Spleen (tissue), 11 donors: ENCODE results near the gene ALDH1B1. TPM values are rescaled to one million over a fixed set of nuclear protein-coding genes. Genes with fewer than 3 reads are reported as not detected.

Source experiments
- DNase-seq: peaks from one replicate; pipeline ENCODE4 v3.0.0-alpha.2; 2020
- H3K27ac ChIP-seq, 8 donors: fragments of 200-600 bp; sonication (generic) in 7 of 8; 1 replicate in 4 of 8; 2 replicates in 4 of 8; pipeline versions ENCODE4 v1.5.0 to v1.8.0; 2016 to 2021; ENCODE audit warnings: inconsistent platforms in 4 of 8, mild to moderate bottlenecking in 4 of 8, moderate library complexity in 1 of 8
- H3K27me3 ChIP-seq, 7 donors: fragments of 200-600 bp; sonication (generic) in 6 of 7; replicated peaks in 1 of 7; 1 replicate in 4 of 7; 2 replicates in 3 of 7; pipeline versions ENCODE4 v1.5.0 to v1.8.0; 2016 to 2021; ENCODE audit warnings: inconsistent platforms in 3 of 7, mild to moderate bottlenecking in 1 of 7
- H3K36me3 ChIP-seq, 6 donors: fragments of 200-600 bp; sonication (generic) in 5 of 6; 1 replicate in 4 of 6; 2 replicates in 2 of 6; pipeline versions ENCODE4 v1.5.0 to v1.8.0; 2016 to 2021; ENCODE audit warnings: inconsistent platforms in 2 of 6
- H3K4me1 ChIP-seq, 6 donors: fragments of 200-600 bp; sonication (generic) in 5 of 6; 1 replicate in 3 of 6; 2 replicates in 3 of 6; pipeline versions ENCODE4 v1.5.0 to v1.8.0; 2016 to 2021; ENCODE audit warnings: inconsistent platforms in 3 of 6
- H3K4me3 ChIP-seq, 8 donors: fragments of 200-600 bp; sonication (generic) in 7 of 8; 1 replicate in 4 of 8; 2 replicates in 4 of 8; pipeline versions ENCODE4 v1.5.0 to v1.8.0; 2016 to 2021; ENCODE audit warnings: inconsistent platforms in 4 of 8, mild to moderate bottlenecking in 4 of 8, moderate library complexity in 2 of 8
- H3K9me3 ChIP-seq, 8 donors: fragments of 200-600 bp; sonication (generic) in 7 of 8; 1 replicate in 4 of 8; 2 replicates in 4 of 8; pipeline versions ENCODE4 v1.5.0 to v1.8.0; 2016 to 2021; ENCODE audit warnings: inconsistent platforms in 4 of 8
- CTCF ChIP-seq, 11 experiments: fragments of 200-600 bp in 7 of 11; fragments of 450-650 bp in 4 of 11; sonication (generic) in 4 of 11; IDR thresholded peaks in 8 of 11; conservative IDR thresholded peaks in 3 of 11; 1 replicate in 7 of 11; 2 replicates in 4 of 11; pipeline versions ENCODE4 v1.4.0 to v1.8.0; 2016 to 2021; ENCODE audit warnings: antibody characterized with exemption in 11 of 11, inconsistent platforms in 4 of 11, mild to moderate bottlenecking in 1 of 11
- POLR2A ChIP-seq, 3 donors: fragments of 450-650 bp; IDR thresholded peaks; one replicate each; pipeline ENCODE4 v1.5.1; 2017; ENCODE audit warnings: antibody characterized with exemption in 3 of 3, mild to moderate bottlenecking in 1 of 3
- POLR2AphosphoS5 ChIP-seq, 3 donors: sonication (generic); formaldehyde crosslinking; IDR thresholded peaks; one replicate each; pipeline ENCODE4 v1.5.1; 2017; ENCODE audit warnings: antibody characterized with exemption in 3 of 3
- WGBS, 5 donors: extraction: QIAGEN DNeasy Blood & Tissue Kit in 3 of 5; methylation state at CpG; one replicate each; pipeline versions ENCODE4 v1.1.5 to v1.1.7; 2013 to 2018; 5-methylcytosine and 5-hydroxymethylcytosine counted together
- intact Hi-C: fragments of 100-400 bp; cut with DNase I; formaldehyde crosslinking; loops from one replicate; pipeline ENCODE4 v1.15.0; 2023; ENCODE audit warnings: low total_unique reads
- polyA plus RNA-seq, 3 donors: library from polyadenylated mRNA; stranded (reverse); fragments of 200-250 nt; gene quantifications; one replicate each; pipeline ENCODE4 v1.2.1, GENCODE V29; 2013
- total RNA-seq, 7 donors: library from RNA; depleted of rRNA in 3 of 7; stranded (reverse); fragments of >200 nt in 3 of 7; fragmentation: NEBNext Ultra II Directional in 4 of 7; extraction: Animal tissue kit (Norgen Biotek cat#: 25700) in 4 of 7; gene quantifications; one replicate each; pipeline versions ENCODE4 v1.1.0 to v1.2.1, GENCODE V29; 2016 to 2021
- donor health status: healthy with polysubstance abuse.
- donor health status: DM: no; HTN: no; CAD: no; lungs with moderate emphysema.
- donor health status: DM: no; HTN: no; CAD: no.
- donor health status: Bipolar disorder and iron deficiency.
- donor health status: healthy.
- donor health status: DM: no; HTN: no; CAD: no.
- donor health status: DM: yes; HTN: yes; CAD: no.

ALDH1B1 gene
- total and polyA plus RNA-seq, 10 donors, result 4.0 to 14.7 (median 8.3) TPM

DNA sequence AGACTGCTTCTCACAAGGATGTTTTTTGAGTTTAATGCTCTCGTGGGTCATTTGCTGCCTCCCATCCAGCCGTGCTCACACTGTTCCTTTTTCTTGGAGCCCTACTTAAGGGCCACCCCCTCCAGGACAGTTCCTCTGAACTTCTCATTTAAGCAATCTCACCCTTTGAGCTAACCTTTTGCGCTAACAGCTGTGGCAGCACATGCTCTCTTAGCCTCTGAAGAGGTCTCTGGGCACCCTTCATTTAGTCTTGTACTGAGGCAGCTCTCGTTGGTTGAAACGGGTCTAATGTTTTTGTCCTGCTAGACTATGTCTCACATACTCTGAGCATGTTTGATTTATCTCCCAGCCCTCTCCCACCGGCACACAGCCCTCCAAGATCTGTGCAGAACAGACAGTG is 11.8 kb downstream of the ALDH1B1 start:
- TF ChIP-seq CTCF (IDR thresholded peaks at IDR 0.05 in 8 of 11, conservative IDR thresholded peaks at IDR 0.05 in 3 of 11) (no peak), POLR2AphosphoS5 (IDR thresholded peaks at IDR 0.05) (no peak), POLR2A (IDR thresholded peaks at IDR 0.05) (no peak)
- no peak overlapping the region for H3K27ac ChIP-seq
- peaks cover 0 to 23% (median 0%) of the 10 kb centered on the region in 7 donors for H3K27me3 ChIP-seq
- H3K9me3 ChIP-seq, result no peaks in the 10 kb centered on the region
- DNase-seq, result no peak
- 58 to 68% (median 64%) methylated on average over 6 of the region's 6 CpGs for WGBS, 5 donors
- no peak overlapping the region for H3K4me3 ChIP-seq
- intact Hi-C loops, result loop anchor here (10.0 kb wide), 1 partner anchor 660 kb away; no protein-coding TSS in a partner anchor
- H3K36me3 ChIP-seq, result no peaks in the 10 kb centered on the region
- H3K4me1 ChIP-seq, result peaks cover 0 to 9% (median 0%) of the 10 kb centered on the region in 6 donors

DNA sequence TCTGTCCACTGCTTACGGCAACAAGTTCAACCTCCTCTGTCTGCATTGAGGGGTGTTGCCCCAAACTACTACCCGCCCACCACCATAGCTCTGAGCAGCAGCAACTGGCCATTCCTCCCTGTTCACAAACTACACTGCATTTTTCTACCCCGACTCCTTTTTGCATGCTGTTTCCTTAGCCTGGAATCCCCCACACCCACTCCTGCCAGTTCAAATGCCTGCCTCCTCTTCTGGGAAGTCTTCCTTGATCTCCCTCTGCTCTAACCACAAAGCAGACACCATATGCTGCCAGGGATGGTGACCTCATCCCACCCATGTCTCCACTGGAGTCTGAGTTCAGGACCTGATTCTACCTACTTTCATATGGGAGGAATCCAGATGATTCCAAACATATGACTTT is 13.3 kb downstream of the ALDH1B1 start:
- 68 to 82% (median 78%) methylated on average over 3 of the region's 3 CpGs for WGBS, 5 donors
- no peak for DNase-seq
- intact Hi-C loops, result loop anchor here (10.0 kb wide), 1 partner anchor 661 kb away; no protein-coding TSS in a partner anchor

DNA sequence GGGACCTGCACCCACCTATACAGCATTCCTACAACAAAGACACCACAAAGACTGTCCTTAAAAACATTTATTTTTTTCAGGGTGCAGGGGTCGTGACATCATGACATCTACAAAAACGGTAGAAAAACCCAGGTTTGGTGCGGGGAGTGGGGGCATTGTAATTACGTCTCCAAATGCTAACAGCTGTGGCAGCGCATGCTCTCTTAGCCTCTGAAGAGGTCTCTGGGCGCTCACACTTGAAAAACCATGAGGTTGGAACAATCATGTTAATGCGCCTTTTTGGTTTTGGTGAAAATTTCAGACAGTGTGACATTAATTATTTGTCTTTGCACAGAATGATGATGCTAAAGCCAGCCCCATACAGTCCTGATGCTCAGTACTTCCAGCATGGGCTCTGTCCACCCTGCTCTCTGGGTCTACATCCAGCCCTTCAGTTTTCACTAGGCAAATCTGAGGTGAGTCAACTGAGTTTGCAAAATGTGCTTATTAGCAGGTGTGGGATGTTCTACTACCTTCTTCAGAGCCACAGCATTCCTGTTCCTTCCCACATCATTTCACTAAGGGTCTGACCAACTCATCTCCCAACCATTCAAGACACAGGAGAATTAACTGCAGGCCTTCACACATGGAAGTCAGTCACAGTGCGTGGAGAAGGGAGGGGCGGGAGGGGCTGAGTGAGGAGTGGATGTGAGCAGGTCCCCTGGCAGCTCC is 14.1 kb downstream of the ALDH1B1 start:
- H3K27ac ChIP-seq, result no peak overlapping the region
- no peak overlapping the region for H3K4me3 ChIP-seq
- H3K9me3 ChIP-seq, result no peaks in the 10 kb centered on the region
- 80 to 90% (median 87%) methylated on average over 9 of the region's 9 CpGs for WGBS, 5 donors
- TF ChIP-seq POLR2A (IDR thresholded peaks at IDR 0.05) (no peak), CTCF (IDR thresholded peaks at IDR 0.05 in 8 of 11, conservative IDR thresholded peaks at IDR 0.05 in 3 of 11) (no peak), POLR2AphosphoS5 (IDR thresholded peaks at IDR 0.05) (no peak)
- H3K36me3 ChIP-seq, result no peaks in the 10 kb centered on the region
- DNase-seq, result no peak
- H3K4me1 ChIP-seq, result no peaks in the 10 kb centered on the region
- H3K27me3 ChIP-seq, result peaks cover 0 to 23% (median 0%) of the 10 kb centered on the region in 7 donors
- intact Hi-C loops, result loop anchor here (10.0 kb wide), 1 partner anchor 662 kb away; no protein-coding TSS in a partner anchor

More for the DNA sequence above, 13.3 kb downstream of the ALDH1B1 start:
- no peak overlapping the region for H3K4me3 ChIP-seq
- H3K9me3 ChIP-seq, result no peaks in the 10 kb centered on the region
- H3K36me3 ChIP-seq, result no peaks in the 10 kb centered on the region
- no peak overlapping the region for H3K27ac ChIP-seq
- peaks cover 0 to 23% (median 0%) of the 10 kb centered on the region in 7 donors for H3K27me3 ChIP-seq
- TF ChIP-seq CTCF (IDR thresholded peaks at IDR 0.05 in 8 of 11, conservative IDR thresholded peaks at IDR 0.05 in 3 of 11), result no peak
- no peak for TF ChIP-seq POLR2A (IDR thresholded peaks at IDR 0.05)
- TF ChIP-seq POLR2AphosphoS5 (IDR thresholded peaks at IDR 0.05), result no peak
- peaks cover 0 to 2% (median 0%) of the 10 kb centered on the region in 6 donors for H3K4me1 ChIP-seq

GRCh38 chr9:38408719-38409118 is 16.2 kb downstream of the ALDH1B1 start:
- 37 to 60% (median 49%) methylated on average over 4 of the region's 4 CpGs for WGBS, 5 donors
- Histone ChIP-seq H3K36me3 (no peaks in the 10 kb centered on the region), H3K27ac (no peak overlapping the region), H3K4me1 (no peaks in the 10 kb centered on the region), H3K4me3 (no peak overlapping the region), H3K9me3 (no peaks in the 10 kb centered on the region), H3K27me3 (peaks cover 0 to 33% (median 0%) of the 10 kb centered on the region in 7 donors)
- intact Hi-C loops, result loop anchor here (10.0 kb wide), 1 partner anchor 664 kb away; no protein-coding TSS in a partner anchor
- TF ChIP-seq POLR2AphosphoS5 (IDR thresholded peaks at IDR 0.05) (no peak), POLR2A (IDR thresholded peaks at IDR 0.05) (no peak), CTCF (IDR thresholded peaks at IDR 0.05 in 8 of 11, conservative IDR thresholded peaks at IDR 0.05 in 3 of 11) (no peak)
- no peak for DNase-seq
